ENCODE results near the gene TUT7.
A peak's percentile ranks its signal among the peaks of the same experiment; 100 is the strongest.
"Not testable (repeated sequence)": the region's sequence is repeated elsewhere in the genome, so short reads cannot be mapped to it uniquely, and the experiment has no call there.

Gene TUT7

DNA sequence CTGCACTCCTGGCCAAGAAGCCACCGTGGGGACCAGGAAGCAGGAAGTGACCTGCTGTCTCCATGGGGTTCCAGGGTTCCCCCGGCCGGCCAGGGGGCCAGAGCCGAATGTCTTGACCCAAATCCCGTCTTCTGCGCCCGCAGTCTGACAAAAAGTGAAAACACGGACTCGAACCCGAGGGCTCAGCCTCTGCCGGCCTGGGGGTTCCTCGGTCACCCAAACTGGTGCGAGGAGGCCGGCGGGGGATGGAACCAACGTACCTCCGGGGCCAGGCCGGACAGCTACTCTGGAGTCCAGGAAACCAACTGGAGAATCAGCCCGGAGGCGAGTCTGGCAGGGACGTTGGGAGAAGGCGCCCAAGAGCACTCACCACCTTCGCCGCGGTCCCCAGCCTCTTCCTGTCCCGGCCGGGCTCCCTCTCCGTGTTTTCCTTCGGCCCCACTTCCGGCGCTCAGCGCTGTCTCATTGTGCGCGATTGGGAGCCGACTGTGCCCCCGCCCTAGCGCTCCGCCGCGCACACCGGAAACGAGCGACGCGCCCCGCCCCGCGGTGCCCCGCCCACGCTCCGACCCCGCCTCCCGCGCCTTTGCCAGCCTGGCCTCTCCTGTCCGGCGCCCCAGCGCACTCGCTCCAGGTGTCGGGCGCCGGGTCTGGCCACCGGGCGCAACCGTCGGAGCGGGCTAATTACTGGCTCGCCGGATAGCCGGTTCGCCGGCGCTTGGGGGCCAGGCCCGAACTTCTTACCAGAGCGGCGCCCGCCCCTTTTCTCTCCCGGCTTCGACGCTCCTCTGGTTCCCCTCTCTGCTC lies at the start of gene TUT7:
TSS of gene TUT7 (minus strand) at position 400 of the 807 bp plus-strand sequence. CDS start 1,211 bp downstream, outside the sequence.
- peak; percentile 98 for DNase-seq

DNA sequence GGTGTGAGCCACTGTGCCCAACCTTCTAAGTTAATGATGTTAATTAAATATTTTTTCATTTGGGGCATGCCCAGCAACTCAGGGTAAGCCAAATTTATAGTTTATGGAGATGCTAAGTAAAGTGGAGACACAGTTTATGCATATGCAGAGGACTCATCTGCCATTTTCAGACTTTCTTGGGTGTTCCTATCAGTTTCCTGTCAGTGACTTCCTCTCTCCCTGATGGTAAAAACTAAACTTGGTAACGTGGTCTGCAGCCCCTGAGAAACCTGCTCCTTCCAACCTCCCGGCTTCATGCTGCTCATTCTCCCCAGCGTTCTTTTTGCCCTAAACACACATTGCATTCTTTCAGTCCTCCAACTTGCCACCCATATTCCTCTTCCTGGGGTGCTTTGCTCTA lies 48.4 kb upstream of the TUT7 start:
- no peak for DNase-seq

- DNase-seq, result no peak
Measured at GRCh38 chr9:86396412-86396811, 42.2 kb upstream of the TUT7 start.

GRCh38 chr9:86390184-86390583 lies 36.0 kb upstream of the TUT7 start:
- DNase-seq, result not testable (repeated sequence)

DNA sequence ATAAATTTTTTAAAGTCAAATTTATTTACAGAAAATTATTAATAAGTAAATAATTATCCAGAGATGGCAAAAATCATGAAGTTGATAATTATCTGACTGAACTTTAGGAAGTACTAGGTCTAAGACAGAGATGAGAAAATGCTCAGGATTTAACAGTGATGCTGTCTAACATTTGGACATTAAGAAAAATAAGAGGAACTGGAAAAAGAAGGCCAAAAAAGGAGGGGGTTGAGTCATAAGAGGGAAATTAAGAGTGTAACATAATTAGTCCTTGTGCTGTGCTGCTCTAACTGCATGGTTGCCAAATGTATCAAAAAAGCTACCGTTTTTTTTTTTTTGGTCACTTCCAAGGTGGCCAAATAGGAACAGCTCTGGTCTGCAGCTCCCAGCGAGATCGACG lies 35.4 kb upstream of the TUT7 start:
- DNase-seq, result no peak

DNA sequence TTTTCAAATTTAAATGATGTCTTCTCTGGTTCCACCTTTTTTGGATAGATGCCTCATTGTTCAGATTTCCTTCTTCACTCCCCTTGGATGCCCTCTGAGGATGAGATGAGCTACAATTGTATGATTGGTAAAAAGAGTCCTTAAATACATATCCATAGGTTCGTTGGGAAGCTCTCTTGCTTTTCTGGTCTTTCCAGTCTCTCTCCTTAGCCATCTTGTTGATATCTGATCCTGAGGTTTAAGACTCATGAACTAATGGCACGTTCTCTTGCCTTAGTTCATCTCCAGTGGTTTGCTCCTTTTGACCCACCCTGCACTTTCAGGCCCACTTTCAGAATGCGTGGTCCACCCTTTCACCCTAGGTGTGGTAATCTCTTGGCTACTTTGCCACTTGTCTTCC lies 33.2 kb upstream of the TUT7 start:
- DNase-seq, result no peak

GRCh38 chr9:86383000-86383399 lies 28.8 kb upstream of the TUT7 start:
- not testable (repeated sequence) for DNase-seq

- no peak for DNase-seq
Measured at GRCh38 chr9:86376016-86376415, 21.8 kb upstream of the TUT7 start.

DNA sequence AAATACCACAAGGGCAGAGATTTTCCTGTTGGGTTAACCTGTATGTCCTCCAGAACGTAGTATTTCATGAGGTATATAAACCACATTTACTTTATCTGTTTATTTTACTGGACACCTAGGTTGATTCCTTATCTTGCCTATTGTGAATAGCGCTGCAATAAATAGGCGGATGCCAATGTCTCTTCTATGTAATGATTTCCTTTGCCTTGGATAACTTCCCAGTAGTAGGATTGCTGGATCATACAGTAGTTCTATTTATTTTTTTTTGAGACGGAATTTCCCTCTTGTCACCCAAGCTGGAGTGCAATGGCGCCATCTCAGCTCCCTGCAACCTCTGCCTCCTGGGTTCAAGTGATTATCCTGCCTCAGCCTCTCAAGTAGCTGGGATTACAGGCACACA lies 15.6 kb upstream of the TUT7 start:
- no peak for DNase-seq

DNA sequence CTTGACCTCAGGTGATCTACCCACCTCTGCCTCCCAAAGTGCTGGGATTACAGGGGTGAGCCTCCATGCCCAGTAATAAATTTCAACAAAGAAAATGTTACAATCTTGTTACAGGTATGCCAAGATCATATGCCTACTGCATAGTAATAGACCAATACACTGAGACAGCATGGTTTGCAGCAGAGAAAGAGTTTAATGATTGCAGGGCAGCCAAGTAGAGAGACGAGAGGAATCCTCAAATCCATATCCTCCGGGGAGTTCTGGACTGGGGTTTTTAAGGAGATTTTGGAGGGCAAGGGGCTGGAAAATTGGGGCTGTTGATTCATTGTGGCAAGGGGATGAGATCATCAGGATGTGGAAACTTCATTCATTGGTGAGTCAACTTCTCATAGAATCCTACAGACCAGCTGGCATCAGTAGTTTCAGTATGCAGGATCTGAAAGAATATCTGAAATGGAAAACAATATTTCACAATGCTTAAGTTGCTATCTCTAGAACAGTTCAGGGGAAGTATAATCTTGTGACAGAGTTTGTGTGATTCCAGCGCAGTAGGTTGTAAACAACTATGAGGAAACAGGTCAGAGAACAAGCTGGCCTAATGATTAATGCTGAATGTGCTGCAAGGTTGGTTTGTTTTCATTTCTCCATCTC lies 14.8 kb upstream of the TUT7 start:
- DNase-seq, result no peak

DNA sequence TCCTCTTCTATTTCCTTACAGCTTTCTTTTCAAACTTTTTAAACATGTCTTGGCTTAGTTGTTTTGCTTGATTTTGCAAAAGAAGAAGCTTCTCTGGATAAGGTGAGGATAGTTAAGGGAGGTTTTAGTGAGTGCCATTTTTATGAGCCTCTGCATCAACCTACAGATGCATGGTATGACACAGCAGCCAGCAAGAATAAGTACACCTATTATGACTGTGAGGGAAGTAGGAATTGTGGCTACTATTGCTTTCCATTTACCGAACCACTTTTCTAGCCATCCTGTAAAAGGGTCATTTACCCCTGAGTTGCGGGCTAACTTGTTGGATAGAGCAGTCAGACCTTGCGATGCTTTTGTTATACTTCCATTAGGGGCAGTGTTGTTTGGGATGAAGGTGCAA lies 7.0 kb upstream of the TUT7 start:
- DNase-seq, result no peak

- DNase-seq, result no peak
Measured at GRCh38 chr9:86359151-86359879, 5.1 kb upstream of the TUT7 start.

GRCh38 chr9:86356871-86357866 lies 3.0 kb upstream of the TUT7 start:
- no peak for DNase-seq

DNA sequence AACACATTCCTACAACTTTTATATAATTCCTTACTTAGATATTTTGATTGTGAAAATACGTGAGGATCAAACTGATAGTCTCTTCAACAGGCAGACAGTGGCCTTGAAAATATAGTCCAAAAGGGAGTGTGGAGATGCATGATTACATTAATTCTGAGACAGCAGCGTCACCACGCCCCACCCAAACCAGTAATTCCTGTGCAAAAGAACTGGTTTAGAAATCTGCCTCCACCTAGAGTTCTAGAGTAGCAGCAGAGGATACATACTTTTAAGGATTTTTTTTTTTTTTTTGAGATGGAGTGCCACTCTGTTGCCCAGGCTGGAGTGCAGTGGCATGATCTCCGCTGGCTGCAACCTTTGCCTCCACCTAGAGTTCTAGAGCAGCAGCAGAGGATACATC lies 1.6 kb upstream of the TUT7 start:
- DNase-seq, result no peak

- no peak for DNase-seq
Measured at GRCh38 chr9:86354818-86355309, 654 bp upstream of the TUT7 start.

DNA sequence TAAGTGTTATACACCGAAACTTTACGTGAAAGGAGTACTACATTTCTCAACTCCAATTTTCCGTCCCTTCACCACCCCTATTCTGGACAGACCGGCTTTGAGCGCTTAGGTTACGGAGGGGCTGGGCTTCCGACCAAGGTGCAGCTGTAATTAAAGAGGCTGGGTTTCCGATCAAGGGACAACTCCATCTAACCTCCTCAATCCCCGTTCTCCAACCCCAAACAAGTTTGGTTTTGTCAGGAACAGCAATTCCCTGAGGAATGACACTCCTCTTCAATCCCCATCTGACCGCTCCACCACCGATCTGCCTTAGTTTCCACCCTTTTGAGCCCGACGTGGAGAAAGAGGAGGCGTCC lies 577 bp downstream of the TUT7 start:
- peak; percentile 69 for DNase-seq

DNA sequence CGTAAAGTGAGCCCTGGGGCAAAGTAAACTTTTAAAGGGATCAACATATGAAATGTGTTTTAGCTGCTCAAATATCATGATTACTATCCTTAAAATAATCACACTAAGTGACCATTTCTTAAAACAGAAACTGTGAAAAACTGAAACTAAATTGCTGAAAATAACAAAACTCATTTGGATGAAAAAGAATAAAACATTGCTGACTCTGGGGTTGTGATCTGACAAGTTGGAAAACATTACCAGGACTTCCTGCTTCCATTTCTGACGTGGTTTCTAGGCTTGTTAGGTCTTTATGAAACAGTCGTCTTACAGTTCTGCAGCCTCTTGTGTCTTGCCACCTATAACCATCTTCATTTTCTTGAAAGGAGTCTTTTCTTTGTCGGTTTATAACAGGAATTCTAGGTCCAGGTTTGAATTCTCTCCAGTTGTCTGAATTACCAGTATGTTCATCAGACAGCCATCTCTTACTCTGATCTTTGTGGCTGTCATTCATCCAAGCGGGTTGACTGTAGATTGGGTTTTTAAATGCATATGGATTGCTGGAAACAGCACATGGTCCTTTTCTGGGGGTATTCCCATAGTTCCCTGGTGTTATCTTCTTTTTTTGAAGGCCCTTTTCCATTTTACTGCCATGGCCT lies 1.7 kb downstream of the TUT7 start:
- no peak for DNase-seq

DNA sequence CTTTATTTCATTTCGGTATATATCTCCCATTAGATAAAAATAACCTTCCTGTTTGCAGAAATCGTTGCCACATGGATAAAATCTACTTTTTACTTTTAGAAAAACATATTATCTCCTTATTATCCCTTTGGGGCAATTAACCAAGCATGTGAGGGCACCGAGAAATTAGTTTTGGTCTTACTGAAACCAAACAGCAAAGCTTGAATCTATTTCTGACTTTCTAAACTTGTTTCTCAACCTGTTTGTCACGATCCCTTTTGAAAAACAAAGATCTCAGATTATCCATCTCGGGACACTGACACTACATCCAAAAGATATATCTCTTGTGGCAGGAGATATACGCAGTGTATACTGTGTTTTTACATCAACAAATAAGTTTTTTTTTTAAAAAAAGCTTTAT lies 2.3 kb downstream of the TUT7 start:
- no peak for DNase-seq

DNA sequence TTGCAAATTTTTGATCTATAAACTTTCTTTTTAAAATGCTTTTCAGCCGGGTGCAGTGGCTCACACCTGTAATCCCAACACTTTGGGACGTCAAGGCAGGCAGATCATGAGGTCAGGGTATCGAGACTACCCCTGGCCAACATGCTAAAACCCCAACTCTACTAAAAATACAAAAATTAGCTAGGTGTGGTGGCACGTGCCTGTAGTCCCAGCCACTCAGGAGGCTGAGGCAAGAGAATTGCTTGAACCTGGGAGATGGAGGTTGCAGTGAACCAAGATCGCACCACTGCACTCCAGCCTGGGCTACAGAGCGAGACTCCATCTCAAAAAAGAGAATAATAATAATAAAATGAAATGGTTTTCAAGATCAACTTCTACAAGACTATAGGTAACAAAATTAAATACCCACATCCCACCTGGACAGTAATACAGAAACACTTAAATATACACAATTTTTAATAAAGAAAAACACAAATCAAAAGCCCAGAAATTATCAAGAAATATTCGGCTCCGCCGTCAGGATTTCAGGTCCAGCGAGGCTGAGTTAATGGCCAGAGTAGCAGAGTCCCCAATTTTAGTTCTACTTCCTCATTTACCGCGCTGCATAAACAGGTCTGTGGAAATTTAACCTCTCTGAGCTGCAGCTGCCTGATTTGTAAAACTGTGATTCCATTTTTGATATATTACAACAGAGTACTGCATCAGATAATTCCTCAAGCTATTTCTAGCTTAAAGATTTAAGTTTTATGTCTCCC lies 4.0 kb downstream of the TUT7 start:
- no peak for DNase-seq

DNA sequence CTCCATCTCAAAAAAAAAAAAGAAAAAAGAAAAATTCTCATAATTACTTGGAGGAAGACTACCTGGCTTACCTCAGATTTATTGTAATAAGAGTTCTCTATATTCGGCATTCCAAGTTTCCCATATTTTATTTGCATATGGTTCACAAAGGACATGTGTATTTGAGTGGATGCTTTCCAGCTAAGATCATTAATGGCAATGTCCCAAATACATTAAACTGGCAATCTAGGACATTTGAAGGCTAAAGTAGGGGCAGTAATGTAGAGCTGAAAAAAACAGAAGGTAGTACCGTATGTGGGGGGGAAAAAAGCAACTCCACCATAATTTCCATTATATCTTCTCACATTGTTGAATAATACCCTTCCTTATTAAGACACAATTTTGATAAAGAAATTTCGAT lies 4.9 kb downstream of the TUT7 start:
- DNase-seq, result no peak

DNA sequence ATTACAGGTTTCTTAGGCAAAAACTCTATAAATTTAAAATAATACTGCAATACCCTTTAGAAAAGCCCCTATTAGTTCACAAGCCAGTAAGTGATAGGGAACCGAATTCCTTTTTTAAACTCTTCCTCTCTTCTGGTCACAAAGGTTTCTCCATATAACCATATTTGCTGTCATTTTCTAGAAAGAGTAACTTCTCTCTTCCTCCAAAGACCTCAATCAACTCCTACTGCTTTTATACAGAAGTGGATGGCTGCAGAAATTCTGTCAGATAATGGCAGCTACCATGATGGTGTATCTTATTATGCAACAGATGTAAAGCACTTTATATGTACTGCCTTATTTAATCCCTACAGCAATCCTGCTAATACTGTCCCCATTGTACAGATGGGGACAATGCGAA lies 6.2 kb downstream of the TUT7 start:
- no peak for DNase-seq

Data from activated effector memory CD4-positive, alpha-beta T cell treated with anti-CD3 and anti-CD28 coated beads, Interleukin-2, amount 50 U/mL, for 16 hours (primary cell).